ENCODE data around the gene MAP3K13. TPM values are rescaled to one million over a fixed set of nuclear protein-coding genes. Genes with fewer than 3 reads are reported as not detected.

The MAP3K13 gene, protein sequence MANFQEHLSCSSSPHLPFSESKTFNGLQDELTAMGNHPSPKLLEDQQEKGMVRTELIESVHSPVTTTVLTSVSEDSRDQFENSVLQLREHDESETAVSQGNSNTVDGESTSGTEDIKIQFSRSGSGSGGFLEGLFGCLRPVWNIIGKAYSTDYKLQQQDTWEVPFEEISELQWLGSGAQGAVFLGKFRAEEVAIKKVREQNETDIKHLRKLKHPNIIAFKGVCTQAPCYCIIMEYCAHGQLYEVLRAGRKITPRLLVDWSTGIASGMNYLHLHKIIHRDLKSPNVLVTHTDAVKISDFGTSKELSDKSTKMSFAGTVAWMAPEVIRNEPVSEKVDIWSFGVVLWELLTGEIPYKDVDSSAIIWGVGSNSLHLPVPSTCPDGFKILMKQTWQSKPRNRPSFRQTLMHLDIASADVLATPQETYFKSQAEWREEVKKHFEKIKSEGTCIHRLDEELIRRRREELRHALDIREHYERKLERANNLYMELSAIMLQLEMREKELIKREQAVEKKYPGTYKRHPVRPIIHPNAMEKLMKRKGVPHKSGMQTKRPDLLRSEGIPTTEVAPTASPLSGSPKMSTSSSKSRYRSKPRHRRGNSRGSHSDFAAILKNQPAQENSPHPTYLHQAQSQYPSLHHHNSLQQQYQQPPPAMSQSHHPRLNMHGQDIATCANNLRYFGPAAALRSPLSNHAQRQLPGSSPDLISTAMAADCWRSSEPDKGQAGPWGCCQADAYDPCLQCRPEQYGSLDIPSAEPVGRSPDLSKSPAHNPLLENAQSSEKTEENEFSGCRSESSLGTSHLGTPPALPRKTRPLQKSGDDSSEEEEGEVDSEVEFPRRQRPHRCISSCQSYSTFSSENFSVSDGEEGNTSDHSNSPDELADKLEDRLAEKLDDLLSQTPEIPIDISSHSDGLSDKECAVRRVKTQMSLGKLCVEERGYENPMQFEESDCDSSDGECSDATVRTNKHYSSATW
- 35.3 and 40.7 TPM in 2 replicates for total RNA-seq

DNA sequence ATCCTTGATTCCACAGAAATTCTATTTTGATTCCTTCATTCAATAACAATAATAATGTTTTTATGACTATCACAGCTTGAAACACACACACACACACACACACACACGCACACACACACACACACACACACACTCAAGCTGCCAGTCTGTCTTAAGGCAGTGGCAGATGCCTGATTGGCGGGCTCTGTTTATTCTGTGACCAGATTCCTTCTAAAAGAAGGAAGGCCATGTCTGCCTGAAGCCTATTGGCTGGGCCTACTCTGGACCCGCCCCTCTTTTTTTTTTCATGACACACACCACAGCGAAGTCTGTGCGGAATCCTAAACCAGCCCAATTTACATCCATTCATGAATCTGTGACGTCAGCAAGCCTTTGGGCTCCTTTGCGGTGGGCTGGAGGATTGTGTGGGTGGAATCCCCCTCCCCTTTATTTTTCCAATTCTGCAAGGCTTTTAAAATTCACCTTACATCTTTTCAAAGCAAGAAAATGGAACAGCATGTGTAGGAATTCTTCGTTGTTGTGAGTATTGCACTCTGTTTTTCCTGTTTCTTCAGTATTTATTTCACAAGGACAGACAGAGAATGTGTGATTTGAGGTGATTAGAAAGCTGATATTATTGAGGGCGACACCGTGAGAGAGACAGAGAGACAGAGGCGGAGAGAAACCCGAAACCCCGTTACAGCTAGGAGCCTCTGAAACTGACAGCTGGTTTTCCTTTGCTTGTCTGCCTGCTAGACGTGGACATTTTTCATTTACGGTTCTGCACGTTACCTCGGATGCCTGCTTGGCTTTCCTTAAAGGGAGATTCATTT, at the start of gene MAP3K13:
TSS of gene MAP3K13 (plus strand) at position 287 of the 812 bp plus-strand sequence. CDS start 65,446 bp downstream, outside the sequence.
- DNase-seq (ENCODE audit: low read depth), result peak; percentile 94

DNA sequence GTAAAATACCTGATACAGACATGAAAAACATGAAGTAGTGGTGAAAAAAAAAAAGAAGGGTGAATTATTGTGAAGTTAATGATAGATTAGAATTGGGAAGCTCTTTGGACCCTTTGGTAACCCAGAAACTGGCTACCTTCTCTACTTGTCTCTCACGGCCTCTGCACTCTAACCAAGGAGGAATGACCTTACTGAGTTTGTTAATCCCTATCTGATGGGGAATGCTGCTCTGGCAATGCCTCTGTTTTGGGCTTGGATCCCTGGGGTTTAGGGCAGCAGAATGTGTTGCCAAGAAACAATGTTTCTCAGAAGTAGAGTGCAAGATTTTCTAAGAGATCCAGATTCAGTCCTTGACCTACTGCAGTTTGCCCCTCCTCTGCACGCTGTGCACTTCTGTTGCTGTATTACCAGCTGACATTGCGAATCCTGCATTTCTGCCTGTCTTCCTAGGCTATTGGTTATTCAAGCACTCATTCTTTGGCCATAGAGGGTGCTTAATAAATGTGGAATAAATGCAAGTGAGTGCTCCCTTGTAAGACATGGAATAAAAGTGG, 49.2 kb upstream of the MAP3K13 start:
- DNase-seq (ENCODE audit: low read depth), result peak; percentile 12

DNA sequence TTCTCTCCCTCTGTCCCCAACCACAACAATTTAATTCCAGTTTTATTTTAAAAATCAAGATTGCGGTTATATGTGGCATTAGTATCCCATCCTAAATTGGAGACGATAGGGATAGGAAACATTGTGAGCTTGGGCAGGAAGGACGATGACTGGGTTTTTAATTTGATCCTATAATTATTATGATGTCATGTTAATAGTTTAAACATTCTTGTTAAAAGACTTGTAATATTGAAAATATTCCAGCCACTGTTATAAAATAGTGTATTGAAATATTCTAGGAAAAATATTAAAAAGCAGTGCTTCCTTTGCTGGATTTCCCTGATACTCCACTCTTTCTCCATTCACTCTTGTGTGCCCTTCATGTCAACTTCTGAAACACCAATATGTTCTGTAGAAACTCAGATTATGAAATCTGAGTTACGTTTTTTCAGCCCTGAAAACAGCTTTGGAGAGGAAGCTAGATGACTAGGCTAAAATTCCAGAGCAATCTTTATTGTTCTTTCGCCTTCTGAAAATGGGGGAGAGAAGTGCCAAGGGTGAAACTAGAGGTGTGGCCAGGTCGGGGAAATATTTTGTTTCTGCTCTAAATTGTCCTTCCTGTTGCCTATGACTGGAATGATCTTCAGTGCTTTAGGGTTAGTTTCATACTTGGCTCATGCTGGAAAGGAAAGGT, 46.1 kb upstream of the MAP3K13 start:
- peak; percentile 82 for DNase-seq (ENCODE audit: low read depth)

DNA sequence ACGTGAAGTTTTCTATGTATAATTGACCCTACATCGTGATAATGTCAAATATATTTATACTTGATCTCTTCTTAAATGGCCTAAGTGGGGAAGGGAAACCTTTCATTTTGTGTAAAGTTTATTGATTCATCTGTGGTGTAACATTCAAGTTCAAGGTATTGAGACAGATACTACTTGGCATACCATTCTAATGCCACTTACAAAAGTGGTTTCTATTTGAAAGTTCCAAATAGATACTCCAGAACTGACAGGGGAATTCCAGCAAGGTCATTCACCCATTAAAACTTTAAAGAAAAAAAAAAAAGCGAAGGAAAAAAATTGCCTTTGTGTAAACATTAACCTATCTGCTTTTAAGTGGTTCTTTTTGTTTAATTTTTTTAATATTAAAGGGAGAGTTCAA, 45.3 kb upstream of the MAP3K13 start:
- peak; percentile 88 for DNase-seq (ENCODE audit: low read depth)

DNA sequence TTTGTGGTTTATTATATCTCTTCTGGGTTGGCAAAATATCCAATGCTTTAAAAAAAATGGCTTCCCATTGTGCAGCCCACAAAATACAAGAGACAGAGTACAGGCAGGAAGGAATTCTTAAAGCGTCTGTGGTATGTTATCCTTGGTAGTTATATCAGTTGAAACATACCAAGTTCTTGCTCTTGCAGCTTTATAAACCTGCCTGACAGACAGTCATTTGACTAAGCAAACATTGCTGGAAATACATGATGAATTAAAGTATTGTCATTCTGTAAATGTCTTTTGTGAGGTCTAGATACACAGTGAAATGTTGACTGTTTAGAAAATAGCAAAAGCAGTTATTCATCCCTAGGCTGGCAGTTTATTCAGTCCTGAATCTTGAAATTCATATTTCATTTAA, 44.8 kb upstream of the MAP3K13 start:
- peak; percentile 91 for DNase-seq (ENCODE audit: low read depth)

DNA sequence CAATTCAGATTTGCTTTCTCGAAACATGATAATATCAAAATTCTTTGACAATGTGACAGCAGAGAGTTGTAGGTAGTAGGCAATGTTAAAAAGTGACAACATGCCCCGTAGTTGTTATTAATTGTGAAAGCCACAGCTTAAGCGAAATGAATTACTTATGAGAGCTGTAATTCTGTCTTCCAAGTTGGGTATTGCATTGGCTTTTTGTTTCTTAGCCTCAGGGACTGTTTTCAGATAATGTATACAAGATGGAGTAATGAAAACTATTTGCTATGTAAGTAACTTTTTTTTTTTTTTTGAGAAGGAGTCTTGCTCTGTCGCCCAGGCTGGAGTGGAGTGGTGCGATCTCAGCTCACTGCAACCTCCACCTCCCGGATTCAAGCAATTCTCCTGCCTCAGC, 43.1 kb upstream of the MAP3K13 start:
- DNase-seq (ENCODE audit: low read depth), result no peak

DNA sequence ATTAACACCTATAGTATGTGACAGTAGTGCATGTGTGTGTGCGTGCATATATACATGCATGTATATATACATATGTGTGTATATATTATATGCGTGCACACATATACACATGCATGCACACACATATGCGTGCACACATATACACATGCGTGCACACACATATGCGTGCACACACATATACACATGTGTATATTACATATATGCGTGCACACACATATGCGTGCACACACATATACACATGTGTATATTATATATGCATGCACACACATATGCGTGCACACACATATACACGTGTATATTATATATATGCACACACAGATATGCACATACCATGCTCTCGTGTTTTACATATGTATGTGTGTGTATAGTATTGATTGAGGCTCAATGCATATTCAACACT, 42.0 kb upstream of the MAP3K13 start:
- DNase-seq (ENCODE audit: low read depth), result no peak

DNA sequence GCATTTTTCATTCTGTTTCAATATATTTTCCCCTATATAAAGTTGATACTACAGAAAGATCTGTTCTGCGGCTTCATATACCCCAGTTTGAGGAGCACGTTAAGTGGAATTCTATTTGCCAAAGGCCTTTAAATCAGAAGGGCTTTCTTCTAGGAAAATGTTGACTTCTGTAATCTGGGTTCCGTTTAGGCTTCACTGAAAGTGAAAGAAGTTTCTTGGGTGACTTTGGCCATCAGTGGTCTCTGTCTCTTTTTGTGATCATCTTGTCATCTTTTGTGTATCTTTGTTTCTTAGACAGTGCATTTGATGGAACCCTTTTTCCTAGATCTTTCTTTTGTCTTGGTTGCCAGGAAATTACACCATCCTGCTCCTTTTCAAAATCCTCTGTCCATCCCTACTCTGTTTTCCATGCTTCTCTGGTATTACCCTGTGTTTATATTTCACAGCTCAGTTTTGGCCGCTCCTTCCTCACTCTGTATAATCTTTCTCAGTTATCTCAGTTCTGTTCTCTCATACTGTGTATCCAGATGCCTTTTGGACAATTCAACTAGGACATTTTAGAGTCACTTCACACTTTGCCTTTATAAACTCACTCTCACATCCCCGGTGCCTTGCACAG, 40.7 kb upstream of the MAP3K13 start:
- no peak for DNase-seq (ENCODE audit: low read depth)

DNA sequence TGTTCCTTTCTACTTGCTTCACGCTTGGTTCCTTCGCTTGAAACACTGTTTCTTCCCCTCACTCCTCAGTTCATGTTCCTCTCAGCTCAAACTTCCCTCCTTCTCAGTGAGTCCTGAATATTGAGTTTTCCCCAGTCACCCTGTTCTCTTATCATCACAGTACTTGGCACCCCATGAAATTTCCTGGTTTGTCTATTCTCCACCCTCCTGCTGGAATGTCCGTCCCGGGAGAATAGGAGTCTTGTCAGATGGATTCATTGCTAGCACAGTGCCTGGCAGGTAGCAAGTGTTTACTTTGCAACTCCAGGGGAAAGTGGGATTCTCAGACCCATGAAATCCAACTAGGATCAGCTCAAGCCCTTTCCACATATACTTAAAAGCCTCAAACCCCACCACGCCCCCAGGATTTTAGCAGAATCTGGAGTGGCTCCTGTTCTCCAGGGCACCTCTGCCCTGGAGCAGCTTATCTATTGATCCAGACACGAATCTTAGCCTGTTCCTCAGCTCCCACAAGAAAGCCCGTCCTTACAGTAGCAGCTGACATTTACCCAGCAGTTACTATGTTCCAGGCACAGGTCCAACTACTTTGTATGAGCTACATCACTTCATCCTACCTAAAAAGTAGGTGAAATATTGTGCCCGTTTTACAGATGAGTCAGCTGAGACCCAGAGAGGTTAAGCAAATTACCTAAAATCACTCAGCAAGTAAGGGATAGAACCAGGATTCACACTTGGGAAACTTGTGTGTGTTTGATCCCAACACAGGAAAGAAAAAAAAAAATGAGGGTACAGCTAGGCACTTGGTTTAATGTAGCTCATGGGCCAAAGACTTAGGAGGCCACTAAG, 36.8 kb upstream of the MAP3K13 start:
- DNase-seq (ENCODE audit: low read depth), result no peak

DNA sequence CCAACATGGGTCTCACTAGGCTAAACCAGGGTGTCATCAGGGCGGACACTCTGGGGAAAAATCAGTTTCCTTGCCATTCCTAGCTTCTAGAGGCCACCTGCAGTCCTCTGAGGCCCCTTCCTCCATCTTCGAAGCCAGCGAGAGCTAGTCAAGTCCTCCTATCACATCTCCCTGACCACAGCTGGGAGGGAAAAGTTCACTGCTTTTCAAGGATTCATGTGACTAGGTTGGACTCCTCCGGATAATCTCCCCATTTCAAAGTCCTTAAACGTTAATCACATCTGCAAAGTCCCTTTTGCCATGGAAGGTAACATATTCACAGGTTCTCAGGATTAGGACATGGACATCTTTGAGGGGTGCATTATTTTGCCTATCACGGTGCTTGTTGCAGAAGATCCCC, 35.9 kb upstream of the MAP3K13 start:
- no peak for DNase-seq (ENCODE audit: low read depth)

DNA sequence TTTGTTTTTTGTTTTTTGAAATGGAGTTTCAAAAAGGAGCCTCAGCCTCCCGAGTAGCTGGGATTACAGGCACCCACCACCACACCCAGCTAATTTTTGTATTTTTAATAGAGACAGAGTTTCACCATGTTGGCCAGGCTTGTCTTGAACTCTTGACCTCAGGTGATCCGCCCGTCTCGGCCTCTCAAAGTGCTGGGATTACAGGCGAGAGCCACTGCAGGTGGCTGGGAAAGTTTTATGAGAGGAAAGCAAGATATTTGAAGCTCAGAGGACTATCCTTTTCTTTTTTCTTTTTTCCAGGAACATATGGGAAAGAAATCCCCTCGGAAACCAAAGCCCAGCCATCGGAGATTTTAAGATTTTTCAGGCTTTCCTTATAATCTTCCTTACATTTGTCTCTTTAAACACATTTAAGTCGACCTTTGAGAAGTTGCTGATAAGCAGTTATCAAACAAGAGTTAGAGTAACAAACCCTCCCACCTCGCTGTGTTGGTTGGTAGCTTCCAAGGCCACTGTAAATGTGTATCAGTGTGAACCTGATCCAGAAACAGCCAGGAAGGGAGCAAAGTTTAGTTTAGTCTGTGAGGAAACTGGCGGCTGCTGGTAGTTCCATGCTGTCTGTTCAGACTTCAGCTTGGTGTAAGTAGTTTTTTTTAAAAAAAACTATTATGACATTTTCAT, 34.5 kb upstream of the MAP3K13 start:
- DNase-seq (ENCODE audit: low read depth), result peak; percentile 72

DNA sequence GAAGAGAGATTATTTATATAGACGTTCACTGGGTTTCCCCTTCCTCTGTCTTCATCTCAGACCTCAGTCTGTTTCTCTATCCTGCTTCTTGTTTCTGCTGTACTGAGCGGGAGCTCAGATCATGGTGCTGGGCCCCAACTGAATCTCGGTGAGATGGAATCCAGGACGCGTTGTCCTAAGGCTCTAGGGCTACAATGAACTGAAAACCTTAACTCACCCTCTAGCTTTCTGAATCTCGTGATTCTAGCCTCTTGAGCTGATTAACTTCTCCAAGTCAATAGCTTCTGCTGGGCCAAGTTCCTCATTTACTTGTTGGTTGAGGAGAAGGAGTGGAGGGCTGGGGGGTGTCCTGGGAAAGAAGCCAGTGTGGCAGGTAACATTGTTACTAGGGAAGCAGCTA, 32.7 kb upstream of the MAP3K13 start:
- DNase-seq (ENCODE audit: low read depth), result peak; percentile 34

DNA sequence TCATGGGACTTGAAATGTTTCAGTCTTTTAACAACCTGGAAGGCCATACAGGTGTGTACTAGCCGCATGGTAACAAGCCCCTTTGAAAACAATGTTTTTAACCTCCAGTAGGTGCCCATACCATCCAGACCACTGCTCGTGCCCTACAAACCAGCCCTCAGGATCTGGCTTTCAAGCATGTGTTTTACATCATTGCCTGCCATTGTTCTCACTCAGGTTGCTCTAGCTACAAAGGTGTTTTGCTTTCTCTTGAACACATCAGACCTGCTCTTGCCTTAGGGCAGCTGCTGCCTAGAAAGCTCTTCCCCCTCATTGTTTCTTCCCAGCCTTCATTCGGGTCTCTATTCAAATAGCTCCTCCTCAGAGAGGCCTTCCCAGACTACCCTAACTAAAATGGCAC, 32.3 kb upstream of the MAP3K13 start:
- peak; percentile 79 for DNase-seq (ENCODE audit: low read depth)

DNA sequence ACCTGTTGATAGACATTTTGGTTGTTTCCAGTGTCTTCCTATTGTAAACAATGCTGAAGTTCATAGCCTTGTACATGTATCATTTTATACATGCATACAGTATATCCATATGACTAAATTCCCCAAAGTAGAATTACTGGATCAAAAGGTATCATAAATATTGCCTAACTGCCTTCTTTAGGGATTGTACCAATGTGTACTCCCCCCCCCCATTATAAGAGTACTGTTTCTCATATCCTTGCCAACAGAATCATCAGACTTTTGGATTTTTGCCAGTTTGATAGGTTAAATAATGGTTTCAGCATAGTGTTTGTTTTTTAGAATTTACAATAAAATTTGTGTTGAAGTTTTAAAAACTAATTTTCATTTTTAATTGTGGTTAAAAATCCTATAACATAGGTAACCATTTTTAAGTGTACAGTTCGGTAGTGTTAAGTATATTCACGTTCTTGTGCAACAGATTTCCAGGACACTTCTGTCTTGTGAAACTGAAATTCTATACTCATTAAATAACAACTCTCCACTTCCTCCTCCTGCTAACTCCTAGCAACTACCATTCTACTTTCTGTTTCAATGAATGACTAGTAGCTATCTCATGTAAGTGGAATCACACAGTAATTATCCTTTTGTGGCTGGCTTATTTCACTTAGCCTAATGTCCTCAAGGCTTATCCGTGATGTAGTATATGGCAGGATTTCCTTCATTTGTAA, 30.8 kb upstream of the MAP3K13 start:
- peak; percentile 96 for DNase-seq (ENCODE audit: low read depth)

DNA sequence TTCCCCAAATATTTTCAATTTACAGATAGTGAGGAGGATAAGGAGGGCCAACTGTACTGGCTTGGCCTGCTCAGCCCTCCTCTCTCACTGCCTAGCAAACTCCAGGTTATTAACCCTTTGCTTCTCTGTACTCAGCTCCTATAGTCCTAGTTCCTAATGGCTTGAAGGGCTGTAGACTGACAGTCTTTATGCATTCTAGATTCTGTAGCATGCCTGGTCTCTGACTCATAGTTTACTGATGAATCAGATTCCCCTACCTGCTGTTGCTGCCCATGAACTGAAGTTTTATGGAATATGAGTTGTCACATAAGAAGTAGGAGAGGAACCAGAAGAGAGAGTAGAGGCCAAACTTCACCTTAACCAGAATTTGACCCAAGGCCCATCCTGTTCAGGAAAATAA, 27.1 kb upstream of the MAP3K13 start:
- DNase-seq (ENCODE audit: low read depth), result peak; percentile 91

DNA sequence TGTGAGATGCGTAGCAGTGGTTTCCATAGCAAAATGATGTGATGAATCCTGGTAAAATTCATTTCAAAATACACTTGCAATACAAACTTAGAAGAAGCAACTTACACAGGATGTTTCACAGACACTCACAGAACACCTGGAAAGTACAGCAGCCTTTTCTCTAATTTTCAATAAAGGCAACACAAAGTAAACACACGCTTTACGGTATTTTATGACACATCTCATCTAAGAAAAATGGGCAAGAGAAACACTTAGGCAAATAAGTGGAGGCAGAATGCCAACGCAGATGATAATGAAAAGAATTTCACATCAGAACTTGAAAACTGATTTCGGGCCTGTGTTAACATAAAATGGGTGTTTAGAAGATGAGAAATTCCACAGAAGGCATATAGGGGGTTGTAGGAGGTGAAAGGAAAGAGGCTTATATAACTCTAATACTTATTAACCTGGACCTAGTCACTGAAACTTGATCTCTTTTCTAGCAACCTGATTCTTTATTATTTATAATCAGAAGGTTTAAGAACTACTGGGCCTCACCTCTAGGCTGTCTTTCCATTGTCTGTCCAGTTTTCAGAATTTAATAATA, 25.6 kb upstream of the MAP3K13 start:
- DNase-seq (ENCODE audit: low read depth), result peak; percentile 77

DNA sequence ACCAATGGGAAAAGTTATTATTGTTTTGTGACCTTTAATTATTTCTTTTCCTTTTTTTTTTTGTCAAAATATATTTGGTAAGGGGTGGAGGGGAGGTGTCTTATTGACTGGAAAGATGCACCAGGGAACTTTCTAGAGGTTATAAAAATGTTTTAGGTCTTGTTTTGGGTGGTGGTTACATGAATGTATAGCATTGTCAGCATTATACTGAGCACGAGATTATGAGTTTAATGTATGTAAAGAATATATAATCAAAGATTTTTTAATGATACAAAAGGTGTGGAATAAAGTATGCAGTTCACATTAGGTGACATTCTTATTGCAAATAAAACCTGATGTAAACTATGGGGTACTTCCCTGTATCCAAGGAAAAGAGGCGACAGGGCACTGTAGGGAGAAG, 23.0 kb upstream of the MAP3K13 start:
- DNase-seq (ENCODE audit: low read depth), result no peak

DNA sequence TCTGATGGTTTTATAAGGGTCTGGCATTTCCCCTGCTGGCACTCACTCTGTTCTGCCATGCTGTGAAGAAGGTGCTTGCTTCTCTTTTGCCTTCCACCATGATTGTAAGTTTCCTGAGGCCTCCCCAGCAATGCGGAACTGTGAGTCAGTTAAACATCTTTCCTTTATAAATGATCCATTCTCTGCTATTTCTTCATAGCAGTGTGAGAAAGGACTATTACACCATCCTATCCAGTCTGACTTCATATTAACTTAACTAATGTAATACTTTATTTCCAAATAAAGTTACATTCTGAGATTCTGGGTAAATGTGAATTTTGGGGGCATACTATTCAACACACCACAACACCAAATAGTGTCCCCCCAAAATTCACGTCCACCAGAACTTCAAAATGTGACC, 22.2 kb upstream of the MAP3K13 start:
- DNase-seq (ENCODE audit: low read depth), result peak; percentile 40

Measured in renal cortical epithelial cell (primary cell).